ENCODE results near the gene CACFD1. TPM values are rescaled to one million over a fixed set of nuclear protein-coding genes. Genes with fewer than 3 reads are reported as not detected.
A peak's percentile ranks its signal among the peaks of the same experiment; 100 is the strongest.

Gene CACFD1
- polyA plus RNA-seq, 1 experiment, result 9.2 TPM

GRCh38 chr9:133505901-133506652 is 46.3 kb downstream of the CACFD1 start:
- POLR2A ChIA-PET, result interaction anchor here (0.6 kb wide), 1 partner anchor 46 kb away, joined by 6 read pairs; no protein-coding TSS in a partner anchor
- CTCF ChIA-PET, result interaction anchor here (0.6 kb wide), 1 partner anchor 241 kb away, joined by 3 read pairs; no protein-coding TSS in a partner anchor
- H3K27ac ChIP-seq (ENCODE audit: low read depth, low read length), result no peak overlapping the region

DNA sequence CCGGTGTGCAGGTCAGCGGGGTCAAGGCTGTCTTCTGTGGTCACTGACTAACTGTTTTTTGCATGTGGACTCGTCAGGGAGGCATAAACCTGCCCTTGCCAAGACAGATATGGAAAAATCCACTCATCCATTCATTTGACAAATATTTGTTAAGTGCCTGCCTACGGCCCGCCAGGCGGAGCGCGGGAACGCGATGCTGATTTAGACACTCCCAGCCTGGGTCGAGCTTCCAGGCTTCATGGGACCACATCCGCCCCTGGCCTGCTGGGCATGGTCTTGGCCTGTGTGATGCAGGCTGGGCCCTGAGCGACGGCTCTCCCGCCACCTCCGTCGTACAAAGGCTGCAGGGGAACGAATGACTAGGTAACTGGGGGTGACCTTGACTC is 46.9 kb downstream of the CACFD1 start:
- ChIA-PET CTCF (interaction anchor here (0.6 kb wide), 1 partner anchor 242 kb away, joined by 3 read pairs; no protein-coding TSS in a partner anchor), POLR2A (no interaction called here)
- Histone ChIP-seq H3K4me3 (ENCODE audit: low read depth, low read length) (no peak overlapping the region), H3K27ac (ENCODE audit: low read depth, low read length) (no peak overlapping the region), H3K27me3 (ENCODE audit: control insufficient read depth, insufficient read depth, low read length) (peaks cover 11% of the 10 kb centered on the region), H3K9me3 (ENCODE audit: control insufficient read depth, insufficient read depth, low read length) (peaks cover 10% of the 10 kb centered on the region)
- DNase-seq (ENCODE audit: low read depth, low spot score), result peak; percentile 23
- TF ChIP-seq, protein P1, sequence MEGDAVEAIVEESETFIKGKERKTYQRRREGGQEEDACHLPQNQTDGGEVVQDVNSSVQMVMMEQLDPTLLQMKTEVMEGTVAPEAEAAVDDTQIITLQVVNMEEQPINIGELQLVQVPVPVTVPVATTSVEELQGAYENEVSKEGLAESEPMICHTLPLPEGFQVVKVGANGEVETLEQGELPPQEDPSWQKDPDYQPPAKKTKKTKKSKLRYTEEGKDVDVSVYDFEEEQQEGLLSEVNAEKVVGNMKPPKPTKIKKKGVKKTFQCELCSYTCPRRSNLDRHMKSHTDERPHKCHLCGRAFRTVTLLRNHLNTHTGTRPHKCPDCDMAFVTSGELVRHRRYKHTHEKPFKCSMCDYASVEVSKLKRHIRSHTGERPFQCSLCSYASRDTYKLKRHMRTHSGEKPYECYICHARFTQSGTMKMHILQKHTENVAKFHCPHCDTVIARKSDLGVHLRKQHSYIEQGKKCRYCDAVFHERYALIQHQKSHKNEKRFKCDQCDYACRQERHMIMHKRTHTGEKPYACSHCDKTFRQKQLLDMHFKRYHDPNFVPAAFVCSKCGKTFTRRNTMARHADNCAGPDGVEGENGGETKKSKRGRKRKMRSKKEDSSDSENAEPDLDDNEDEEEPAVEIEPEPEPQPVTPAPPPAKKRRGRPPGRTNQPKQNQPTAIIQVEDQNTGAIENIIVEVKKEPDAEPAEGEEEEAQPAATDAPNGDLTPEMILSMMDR (IDR thresholded peaks at IDR 0.05; ENCODE audit: low read depth, low read length), result peak; percentile 15; the same call in 1 of the 2 replicates

More at GRCh38 chr9:133505901-133506652, 46.3 kb downstream of the CACFD1 start:
- H3K27me3 ChIP-seq (ENCODE audit: control insufficient read depth, insufficient read depth, low read length), result peaks cover 16% of the 10 kb centered on the region
- TF ChIP-seq, protein P1 (IDR thresholded peaks at IDR 0.05; ENCODE audit: low read depth, low read length), result no peak
- H3K9me3 ChIP-seq (ENCODE audit: control insufficient read depth, insufficient read depth, low read length), result peaks cover 10% of the 10 kb centered on the region
- DNase-seq (ENCODE audit: low read depth, low spot score), result no peak
- no peak overlapping the region for H3K4me3 ChIP-seq (ENCODE audit: low read depth, low read length)

DNA sequence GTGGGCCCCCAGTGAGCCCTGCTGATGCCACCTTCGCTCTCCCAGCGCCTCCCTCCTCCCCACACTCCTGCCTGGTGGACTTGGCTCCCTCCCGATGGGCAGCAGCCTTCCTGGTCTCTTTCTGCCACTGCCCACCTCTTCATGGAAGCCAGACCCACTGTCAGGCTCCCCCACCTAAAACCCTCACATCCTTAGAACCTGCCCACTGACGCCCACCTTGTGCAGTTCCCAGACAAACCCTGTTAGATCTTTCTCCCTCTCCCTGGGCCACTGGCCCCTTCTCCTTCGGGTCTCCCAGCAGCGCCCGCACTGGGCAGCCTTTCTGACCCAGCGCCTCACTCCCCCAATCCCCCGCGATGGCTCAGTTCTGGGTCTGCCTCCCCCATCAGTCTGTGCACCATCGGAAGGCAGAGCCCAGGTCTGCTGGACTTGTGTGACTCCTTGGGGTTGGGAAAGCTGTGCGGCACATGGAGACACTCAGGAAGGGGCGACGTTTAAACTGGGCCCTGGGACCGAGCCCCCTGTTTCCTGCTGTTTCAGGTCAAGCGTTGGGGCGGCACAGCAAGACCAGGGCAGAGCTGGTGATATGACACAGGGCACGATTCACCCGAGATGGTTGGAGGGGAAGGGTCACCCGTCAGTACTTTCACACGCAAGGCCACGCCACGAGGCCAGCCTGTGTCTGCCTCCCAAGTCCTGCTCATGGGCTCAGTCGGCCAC is 47.6 kb downstream of the CACFD1 start:
- ChIA-PET POLR2A (no interaction called here), CTCF (no interaction called here)
- TF ChIP-seq, protein P1 (IDR thresholded peaks at IDR 0.05; ENCODE audit: low read depth, low read length), result no peak
- Histone ChIP-seq H3K27ac (ENCODE audit: low read depth, low read length) (no peak overlapping the region), H3K4me3 (ENCODE audit: low read depth, low read length) (no peak overlapping the region), H3K9me3 (ENCODE audit: control insufficient read depth, insufficient read depth, low read length) (peaks cover 11% of the 10 kb centered on the region; the same call in 1 of the 2 replicates), H3K27me3 (ENCODE audit: control insufficient read depth, insufficient read depth, low read length) (peaks cover 9% of the 10 kb centered on the region)
- DNase-seq (ENCODE audit: low read depth, low spot score), result no peak

DNA sequence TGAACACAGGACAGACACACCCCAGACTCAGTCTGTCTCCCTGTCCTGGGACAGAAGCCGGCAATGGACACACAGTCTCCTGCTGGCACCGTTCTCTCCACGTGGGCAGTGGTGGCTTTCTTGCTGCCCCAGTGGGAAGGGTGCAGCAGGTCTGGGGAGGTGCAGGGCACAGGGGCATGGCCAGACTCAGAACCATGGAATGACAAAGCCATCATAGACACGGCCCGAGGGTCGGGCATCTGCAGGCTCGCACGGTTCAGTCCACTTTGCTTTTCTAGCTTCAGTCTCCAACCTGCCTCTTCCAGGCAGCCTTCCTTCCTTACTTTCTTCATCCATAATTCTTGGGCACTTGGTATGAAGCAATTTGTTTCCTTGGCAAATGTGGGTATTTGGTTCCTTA is 48.3 kb downstream of the CACFD1 start:
- no peak for DNase-seq (ENCODE audit: low read depth, low spot score)
- Histone ChIP-seq H3K4me3 (ENCODE audit: low read depth, low read length) (no peak overlapping the region), H3K27ac (ENCODE audit: low read depth, low read length) (no peak overlapping the region), H3K27me3 (ENCODE audit: control insufficient read depth, insufficient read depth, low read length) (peaks cover 15% of the 10 kb centered on the region), H3K9me3 (ENCODE audit: control insufficient read depth, insufficient read depth, low read length) (peaks cover 16% of the 10 kb centered on the region; the same call in 1 of the 2 replicates)
- CTCF ChIA-PET, result no interaction called here
- POLR2A ChIA-PET, result no interaction called here
- TF ChIP-seq, protein P1 (IDR thresholded peaks at IDR 0.05; ENCODE audit: low read depth, low read length), result no peak
